ENCODE measurements around the gene TFEB.

TFEB gene

DNA sequence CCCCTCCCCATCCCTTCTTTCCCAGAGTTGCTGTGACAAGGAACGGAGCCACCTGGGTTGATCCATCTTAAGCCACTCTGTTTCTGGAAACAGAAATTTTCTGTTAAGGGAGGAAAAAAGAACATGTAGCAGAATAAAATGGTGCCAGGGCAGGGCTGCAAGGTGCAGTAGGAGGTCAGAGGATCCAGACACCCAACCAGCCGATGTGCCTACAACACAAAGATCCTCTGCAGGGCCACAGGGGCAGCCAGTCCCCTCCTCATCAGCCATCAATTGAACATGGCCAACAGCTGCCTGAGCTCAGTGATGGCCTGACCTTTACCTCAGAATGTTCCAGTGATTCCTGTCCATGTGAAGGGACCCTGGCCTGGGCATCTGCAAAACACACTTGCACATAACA, 85.3 kb downstream of the TFEB start:
- DNase-seq, result no peak

DNA sequence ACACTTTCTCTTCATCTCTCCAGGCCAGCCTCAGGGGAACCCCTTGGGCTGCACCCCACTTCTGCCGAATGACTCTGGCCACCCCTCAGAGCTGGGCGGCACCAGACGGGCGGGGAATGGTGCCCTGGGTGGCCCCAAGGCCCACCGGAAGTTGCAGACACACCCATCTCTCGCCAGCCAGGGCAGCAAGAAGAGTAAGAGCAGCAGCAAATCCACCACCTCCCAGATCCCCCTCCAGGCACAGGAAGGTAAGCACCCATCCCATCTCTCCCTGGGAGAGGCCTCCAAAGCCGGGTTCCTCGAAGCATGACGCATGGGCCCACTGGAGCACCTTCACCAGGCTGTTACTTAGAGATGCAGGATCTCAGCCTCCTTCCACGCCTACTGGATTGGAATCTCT, 85.8 kb downstream of the TFEB start:
- no peak for DNase-seq

DNA sequence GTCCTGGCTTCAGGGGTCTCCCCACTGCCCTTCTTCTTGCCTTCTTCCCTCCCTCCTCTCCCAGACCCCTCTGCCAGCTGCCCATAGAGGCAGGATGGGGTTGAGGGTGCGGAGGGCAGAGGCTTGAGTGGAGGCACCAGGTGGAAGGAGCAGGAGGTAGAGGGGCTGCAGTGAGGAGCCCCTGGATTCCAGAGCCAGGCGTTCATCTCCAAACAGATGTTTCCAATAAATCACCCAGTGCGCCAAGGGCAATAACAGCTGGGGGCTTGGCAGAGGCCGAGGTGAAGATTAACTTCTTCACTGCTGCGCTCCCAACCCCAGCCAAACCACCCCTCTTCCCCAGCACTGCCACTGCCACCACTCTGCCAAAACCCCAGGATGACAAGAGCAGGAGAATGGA, 86.5 kb downstream of the TFEB start:
- peak; percentile 15 for DNase-seq

DNA sequence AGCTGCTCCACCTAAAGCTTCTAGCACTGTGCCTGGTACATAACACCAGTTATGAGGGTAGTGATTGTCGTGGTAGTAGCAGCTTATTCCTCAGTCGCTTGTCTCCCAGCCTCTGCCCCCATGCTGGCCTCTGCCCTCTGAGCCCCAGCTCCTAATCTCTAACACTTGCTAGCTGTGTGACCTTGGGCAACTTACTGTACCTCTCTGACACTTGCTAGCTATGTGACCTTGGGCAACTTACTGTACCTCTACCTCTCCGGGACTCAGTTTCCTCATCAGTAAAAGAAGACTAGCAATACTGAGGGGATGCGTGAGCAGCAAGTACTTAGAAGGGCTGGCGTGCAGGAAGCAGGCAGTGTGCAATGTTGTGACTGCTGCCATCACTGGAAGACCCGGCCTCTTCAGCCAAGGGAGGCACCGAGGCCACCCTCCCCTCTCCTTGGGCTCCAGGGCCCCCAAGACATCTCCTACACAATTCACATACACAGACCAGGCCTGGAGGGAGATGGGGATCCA, 87.3 kb downstream of the TFEB start:
- DNase-seq, result no peak

DNA sequence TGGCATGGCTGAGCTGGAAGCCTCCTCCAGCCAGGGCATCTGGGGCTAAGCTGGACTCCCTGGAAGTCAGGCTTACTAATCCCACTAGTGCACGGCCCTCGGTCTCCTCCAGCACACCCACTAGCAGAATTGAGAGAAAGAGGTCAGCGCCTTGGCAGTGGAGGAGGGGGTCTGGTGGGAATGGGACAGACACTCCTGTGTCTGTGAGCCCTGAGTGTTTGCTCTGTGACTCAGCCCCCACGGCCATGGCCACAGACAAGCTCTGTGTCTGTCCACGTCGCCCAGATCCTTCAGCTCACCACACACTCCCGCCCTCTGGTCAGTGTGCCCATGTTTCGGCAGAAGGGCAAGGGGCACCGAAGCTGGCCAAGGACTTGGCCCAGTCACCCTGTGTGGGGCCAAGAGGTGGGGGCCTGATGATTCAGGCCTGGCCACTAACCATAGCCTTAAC, 88.3 kb downstream of the TFEB start:
- DNase-seq, result peak; percentile 19

DNA sequence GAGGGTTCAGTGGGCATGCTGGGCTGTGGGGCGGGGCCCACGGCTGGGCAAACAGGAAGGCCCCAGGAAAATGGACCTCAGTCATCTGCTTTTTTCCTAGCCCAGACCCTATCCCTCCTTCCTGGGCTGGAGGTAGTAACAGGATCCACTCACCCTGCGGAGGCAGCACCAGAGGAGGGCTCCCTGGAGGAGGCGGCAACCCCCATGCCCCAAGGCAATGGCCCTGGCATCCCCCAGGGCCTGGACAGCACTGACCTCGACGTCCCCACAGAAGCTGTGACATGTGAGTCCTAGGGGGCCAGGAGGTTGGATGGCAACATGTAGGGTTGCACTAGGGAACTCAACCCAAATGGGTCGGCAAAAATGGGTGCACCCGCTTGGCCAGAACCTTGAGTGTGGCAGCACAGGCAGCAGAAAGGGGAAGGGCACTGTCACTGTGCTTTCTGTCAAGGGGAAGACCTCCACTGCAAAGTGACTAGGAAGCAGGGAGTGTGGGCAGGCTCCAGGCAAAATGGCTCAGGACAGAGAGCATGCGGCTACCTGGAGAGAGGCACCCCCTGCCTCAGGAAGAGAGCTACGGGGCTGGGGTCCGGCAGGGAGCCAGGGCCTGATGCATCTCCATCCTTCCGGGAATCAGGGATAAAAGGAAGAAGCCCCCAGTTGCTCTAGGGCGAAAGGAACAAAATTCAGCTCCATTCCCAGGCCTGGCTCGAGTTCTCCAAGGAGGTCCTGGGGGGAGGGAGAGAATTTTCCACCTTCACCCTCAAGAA, 89.2 kb downstream of the TFEB start:
- DNase-seq, result no peak

DNA sequence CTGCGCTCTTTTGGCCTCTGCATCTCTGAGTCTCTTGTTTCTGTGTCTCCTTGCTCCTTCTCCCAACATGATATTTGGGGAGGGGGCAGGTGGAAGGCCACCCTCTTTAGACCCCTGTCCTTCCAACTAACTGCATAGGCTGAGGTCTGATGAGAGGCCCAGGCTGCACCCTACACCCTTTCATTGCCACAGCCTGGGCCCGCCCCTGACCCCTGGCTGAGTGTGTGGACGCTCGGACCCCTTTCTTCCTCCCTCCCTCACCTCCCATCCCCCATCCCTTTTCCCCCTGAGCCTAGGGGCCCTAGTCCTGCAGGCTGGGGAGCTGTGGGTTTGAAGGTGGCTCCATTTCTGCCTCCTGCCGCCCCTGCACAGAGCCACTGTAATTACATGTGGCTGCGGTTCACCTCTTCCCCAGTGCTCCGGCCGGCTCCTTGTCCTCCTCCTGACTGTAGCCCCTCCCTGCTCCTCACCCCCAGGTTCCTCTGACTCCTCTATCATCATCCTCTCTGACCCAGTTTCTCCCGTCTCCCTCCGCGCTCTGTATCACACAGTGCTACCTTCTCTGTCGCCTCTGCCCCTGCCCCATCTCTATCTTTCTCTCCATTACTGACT, 90.3 kb downstream of the TFEB start:
- no peak for DNase-seq

DNA sequence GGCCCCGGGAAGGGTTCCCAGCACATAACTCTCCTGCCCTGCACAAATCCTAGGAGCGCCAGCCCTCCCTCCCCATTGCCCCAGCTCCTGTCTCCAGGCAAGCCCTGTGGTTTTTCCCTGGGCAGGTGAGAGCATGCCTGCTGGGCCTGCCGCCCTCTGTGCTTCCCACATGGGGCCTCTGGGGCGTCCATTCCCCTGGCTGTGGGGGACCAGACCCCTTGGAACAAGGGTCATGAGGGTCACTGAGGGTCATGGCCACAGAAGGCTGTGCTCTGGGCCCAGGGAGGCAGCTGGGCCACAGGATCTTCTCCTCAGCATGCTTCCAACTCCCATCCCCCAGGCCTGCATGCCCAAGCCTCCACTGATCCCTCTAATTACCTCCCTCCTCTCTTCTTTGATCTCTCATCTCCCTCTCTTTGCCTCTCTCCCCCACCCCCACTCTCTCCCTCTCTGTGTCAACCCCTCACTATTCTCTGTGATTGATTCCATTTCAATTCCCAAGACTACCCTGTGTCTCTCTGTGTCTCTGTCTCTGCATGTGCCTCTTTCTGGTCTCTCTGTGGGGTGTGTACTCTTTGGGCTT, 91.0 kb downstream of the TFEB start:
- DNase-seq, result no peak

DNA sequence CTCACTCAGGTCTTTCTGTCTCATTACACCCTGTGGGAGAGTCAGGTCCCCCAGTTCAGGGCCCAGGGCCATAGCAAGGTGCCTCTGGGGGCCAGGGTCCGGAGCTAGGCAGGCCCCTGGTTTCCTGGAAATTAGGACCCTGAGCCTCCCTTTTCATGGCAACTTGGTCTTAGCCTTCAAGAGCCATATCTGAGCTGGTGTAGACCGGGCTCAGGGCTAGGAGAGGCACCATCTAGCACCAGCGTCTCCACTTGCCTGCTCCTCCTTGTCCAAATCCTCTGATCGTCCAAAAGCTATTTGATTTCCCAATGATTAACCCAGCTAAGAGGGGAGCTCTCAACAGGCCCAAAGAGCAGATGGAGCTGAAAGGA, 91.5 kb downstream of the TFEB start:
- DNase-seq, result no peak

DNA sequence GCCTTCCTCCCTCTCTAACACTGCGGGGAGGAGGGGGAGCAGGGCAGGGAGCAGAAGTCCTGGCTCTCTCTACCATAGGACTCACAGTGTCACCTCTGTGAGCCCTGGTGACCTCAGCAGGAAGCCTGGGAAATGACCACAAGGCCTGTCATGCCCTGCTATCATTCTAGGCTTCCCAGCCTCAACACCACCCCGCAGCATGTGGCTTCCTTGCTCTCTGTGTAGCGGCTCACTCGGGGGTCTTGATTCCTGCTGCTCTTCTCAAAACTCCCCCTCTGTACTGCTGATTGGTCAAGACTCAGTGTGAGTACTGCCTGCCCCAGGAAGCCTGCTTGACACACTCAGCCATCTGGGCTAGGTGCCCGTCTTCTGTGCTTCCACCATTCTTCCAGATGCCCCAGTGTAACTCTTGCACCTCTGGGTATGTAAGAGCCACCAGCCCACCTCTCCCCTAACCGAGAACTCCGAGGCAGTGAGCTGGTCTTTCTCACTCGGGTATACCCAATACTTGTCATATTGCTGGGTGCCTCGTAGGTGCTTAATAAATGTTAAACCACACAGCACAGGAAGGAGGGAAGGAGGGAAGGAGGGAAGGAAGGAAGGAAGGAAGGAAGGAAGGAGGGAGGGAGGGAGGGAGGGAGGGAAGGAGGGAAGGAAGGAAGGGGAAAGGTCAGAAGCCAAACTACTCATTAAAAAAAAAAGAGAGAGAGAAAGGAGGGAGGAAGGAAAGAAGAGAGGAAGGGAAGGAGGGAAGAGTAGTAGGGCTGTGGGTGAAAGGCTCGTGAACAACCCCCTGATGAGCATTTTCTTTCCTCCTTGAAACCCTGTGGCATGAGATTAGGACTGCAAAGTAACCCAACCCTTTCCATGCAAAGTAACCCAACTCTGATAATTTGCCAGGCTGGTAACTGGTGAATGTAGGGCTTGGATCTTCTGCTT, 92.2 kb downstream of the TFEB start:
- no peak for DNase-seq

DNA sequence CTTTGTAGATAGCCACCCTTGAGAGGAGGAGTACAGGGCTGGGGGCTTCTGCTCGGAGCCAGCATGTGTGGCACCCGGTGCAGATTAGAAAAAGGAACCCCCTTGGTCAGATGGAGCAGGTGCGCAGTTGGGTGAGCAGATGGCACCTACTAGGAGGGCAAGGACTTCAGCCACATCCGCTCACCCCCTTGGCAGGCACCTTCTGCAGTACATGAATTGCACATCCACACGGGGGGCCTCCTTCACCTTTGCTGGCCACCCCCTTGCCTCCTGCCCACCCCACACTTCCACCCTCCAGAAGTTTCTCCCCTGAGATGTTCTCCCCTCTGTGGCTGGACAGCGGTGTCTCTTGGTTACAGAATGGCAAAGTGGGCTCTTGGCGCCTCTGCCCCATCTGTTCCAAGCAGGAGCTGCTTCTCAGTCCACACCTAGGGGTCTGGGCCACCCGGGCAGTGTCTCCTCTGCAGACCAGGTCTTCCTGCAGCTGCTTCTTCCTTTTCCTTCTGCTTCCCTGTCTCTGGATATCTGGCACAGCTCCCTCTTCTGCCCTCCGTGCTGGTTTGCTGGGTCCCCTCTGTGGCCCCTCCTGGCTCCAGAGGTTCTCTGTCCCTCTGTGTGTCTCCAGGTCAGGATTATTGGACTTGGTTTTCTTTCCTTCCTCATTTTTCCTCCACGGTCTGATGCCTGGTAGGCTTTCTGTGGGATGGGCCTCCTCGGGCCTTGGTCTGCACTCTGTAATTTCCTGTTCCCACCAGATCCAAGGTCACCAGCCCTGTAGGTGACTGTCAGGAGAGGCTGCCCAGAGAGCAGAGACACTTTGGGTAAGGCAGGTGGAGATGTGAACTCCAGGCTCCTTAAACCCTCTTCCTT, 93.1 kb downstream of the TFEB start:
- DNase-seq, result no peak

DNA sequence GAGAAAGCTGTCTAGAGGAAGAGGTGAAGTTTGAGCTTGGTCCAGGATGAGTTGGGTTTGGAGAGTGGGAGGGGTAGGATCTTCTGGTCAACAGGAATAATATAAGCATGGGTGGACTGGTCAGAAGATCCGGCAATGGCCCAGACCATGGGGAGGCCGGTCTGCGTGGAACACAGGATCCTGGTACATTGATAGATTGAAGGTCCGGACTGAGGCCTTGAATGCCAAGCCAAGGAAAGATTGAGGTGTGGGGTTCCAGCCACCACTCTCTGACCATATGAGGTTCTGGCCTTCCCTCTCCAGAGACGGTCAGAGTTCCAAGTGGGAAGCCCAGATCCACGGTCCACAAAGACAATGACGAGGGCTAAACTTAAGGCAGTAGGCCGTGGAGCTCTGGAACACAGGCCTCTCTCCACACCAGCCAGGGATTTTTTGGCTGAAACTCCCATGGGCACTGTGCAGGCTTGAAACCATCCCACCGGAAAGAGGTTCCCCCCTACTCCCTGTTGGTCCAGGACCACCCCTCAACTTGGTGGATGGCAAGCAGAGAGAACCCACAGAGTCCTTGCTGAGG, 94.0 kb downstream of the TFEB start:
- DNase-seq, result no peak

DNA sequence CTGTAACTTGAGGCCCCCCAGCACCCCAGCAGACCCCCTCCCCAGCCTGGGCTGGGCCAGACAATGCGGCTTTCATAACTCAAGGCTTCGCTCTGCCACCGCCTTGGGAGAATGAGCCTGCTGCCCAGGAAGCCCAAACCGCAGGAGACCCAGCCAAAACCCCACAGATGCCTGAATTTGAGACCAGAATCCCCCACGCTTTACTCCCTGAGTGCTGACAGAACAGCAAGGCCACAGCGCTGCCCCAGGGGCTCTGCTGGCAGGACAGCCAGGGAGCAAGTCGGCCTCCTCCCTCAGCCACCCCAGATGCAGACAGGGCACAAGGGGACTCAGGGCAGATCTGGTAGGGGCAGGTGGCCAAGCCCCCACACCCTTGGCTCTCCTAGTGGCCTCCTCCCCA, 95.0 kb downstream of the TFEB start:
- DNase-seq, result peak; percentile 71

DNA sequence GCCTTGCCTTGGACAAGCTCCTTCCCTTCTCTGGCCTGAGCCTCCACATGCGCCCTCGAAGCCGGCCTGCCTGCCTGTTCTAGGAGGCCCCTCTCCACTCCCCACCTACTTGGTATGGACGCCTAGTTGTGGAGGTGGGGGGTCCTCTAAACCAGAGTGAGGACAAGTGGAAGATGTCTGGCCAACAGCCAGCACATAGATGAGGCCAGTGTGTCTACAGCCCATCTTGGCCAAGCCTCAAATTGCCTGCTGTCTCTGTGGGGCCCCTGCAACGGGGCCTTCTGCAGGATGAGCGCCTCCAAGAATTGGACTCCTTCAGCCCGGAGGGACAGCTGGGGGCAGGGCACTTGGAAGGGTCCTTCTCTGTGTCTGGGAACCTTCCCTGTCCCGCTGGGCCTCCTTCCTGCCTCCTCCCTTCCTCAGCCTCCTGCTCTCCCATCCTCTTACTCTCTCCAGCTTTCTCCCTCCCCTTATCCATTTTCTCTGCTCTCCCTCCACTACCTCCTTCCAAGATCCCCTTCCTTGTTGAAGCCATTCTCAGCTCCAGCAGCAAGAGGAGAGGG, 95.5 kb downstream of the TFEB start:
- DNase-seq, result peak; percentile 75

DNA sequence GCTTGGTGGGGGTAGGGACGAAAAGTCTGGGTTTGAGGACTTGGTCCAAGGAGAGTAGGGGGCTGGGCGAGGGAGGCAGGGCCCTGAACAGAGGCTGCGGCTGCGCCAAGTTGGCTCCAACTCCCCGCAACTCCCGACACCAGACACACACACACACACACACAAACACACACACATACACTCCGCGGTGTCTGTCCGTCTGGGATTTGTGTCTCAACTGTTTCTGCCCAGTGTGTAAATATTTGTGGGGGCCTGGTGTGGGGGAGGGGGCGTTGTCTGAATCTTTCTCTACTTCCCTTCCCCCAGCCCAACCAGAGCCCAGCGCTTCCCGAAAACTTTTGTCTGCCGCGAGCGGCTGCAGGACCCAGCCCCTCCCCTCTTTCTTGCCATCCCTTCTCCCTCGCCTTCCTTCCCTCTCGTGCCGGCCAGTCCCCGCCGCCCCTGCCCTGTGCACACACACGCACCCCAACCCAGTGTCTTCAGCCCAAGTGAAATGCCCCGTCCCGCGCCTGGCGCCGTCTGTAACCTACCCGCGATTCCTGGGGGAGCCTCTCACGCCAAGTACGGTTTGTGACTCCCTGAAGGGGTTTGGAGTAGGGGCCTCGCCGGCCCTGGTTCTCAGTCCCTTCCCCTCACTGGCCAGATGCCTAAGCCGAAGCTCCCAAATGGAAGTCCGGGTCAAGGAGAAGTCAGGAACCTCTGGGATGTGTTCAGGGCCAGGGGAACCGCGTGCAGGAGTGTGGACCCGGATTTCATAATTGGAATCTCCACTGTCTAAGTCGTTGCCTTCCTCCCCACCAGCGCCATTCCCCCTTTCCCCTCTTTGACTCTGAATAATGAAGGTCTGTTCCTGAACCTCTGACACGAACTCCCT, 96.2 kb downstream of the TFEB start:
- DNase-seq, result peak; percentile 89

DNA sequence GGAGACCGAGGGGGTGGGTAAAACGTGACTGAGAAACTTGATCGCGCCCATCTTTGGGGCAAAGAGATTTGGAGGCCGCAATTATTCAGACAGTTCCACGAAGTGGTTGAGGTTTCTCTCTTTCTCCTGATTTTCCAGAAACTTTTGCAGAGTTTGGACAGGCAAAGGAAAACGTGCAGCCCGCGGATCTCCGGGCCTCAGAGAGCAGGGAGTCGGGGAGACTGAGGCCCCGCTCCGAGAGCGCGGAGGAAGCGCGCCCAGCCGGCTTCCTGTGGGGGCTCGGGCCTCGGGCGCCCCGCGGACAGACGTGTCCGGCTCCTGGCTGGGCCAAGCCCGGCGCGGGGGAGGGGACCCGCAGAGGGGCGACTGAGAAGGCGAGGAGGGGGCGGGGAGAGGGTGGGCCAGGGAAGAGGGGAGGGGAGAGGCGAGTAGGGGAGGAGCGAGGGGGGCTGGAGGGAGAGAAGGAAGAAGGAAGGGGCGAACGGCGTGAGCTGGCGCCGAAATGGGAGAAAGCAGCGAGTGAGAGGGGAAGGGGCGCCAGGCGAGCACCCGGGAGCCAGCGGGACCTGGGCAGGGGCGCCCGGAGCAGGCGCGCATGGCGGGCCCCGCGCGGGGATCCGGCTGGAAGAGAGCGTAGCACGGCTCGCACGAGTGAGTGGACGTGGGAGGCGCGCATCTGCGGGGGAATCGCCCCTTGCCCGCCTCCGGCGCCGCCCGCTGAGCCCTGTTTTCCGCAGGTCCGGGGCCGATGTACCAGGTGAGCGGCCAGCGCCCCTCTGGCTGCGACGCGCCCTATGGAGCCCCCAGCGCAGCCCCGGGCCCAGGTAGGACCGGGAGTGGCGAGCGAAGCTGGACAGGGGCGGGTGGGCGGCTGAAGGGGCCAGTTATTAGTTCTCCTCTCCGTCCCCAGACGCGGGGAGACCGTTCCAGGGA, 97.1 kb downstream of the TFEB start, which contains the start of gene MDFI:
MDFI (plus strand) TSS at position 467 of the 933 bp plus-strand sequence; CDS start at position 749, 282 bp downstream.
- DNase-seq, result peak; percentile 66

DNA sequence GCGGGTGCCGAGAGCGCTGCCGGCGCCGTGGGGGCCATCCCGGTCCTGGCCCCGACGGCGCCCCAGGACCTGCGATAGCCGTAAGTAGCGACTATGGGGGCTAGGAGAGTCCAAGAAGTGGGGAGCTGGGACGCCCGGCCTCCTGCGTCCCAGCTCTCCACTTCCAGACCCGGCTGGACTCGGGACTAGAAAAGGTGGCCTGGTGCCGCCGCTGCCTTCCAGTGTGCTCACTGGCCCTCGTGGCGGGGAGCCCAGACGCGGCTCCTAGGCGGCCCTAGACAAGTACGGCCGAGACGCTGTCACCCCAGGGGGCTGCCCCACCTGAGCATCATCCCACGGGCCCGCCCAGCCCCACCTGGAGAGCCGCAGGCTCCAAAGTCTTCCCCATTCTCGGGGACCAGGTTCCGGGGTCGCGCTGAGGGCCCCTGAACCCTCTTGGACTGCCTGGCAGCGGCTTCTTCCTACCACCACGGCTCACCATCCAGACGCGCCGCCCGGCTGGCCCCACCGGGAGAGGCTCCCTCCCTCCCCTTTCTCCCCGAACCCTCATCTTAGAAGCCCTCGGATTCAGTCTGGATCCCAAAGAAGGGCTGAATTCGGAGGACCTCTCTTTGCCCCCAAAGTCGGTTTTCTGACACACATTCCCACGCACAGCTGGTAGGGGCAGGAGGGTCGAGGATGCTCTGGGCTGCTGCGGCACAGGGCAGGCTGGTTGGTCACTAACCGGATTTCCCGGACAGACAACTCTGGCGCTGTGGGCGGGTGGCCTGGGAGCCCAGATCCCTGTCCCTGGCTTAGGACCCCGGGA, 98.0 kb downstream of the TFEB start:
- DNase-seq, result no peak

DNA sequence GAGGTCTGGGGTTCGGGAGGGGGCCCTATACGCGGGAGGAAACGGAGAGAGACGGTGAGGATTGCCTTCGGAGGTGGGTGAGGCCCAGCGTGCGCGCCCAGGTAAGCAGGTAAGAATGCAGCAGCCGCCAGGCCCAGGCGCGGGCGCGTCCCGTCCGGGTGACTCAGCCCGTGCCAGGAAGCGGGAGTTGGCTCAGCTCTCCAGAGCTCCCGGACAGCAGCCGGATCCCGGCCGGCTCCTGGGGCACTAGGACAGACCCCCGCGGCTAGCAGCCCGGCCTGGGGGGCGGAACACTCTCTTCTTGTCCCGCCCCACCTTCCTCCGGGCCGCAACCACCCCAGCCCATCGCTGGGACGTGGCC, 98.6 kb downstream of the TFEB start:
- peak; percentile 13 for DNase-seq

Data from fibroblast of skin of scalp (primary cell).